ENCODE measurements around the gene APBB2. TPM values are rescaled to one million over a fixed set of nuclear protein-coding genes. Genes with fewer than 3 reads are reported as not detected.

The APBB2 gene
- total and polyA plus RNA-seq, 2 of the 8 experiments (the other 6 are each of a cell fraction or from before 2014, with no cell fraction given) = 58.7 to 59.4 TPM

DNA sequence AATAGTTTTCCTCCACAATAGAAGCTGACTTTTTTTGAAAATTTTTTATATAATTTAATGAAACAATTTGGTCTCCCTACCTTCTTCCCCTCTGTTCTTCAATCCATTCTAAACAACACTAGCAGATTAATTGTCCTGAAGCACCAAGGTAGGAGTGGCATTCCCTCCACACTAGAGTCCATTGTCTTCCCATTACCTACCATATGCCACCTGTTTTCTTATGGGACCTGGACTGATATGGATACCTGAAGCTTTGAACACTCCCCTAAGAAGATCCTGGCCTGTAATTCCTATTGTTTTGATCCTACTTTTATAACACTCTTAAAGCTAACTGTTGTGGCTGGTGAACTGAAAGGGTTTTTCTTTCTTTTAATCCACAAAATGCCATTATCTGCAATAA lies 92.0 kb downstream of the APBB2 start:
- Histone ChIP-seq H3K14ac (ENCODE audit: insufficient read length) (no peak overlapping the region), H3K79me2 (ENCODE audit: control insufficient read depth in 1 of 2, insufficient read depth in 2 of 2, low read length in 2 of 2) (peaks cover 0 to 2% of the 10 kb centered on the region in 2 experiments; a peak in 3 of 4 replicates), H3K4me1 (replicated peaks in 1 of 4; ENCODE audit: control insufficient read depth in 3 of 4, insufficient read depth in 4 of 4, low read length in 3 of 4) (peaks cover 0 to 10% (median 4%) of the 10 kb centered on the region in 4 experiments; a peak in 5 of 7 replicates), H3K79me1 (ENCODE audit: low read depth, low read length) (no peaks in the 10 kb centered on the region), H2BK120ac (replicated peaks; ENCODE audit: low read depth, low read length) (no peak overlapping the region), H2BK12ac (ENCODE audit: low read depth, low read length) (no peak overlapping the region), H4K91ac (replicated peaks; ENCODE audit: insufficient read length, low read length) (no peak overlapping the region), H3K36me3 (ENCODE audit: control insufficient read depth in 2 of 4, insufficient read depth in 4 of 4, low read length in 3 of 4) (no peaks in the 10 kb centered on the region), H4K8ac (ENCODE audit: extremely low read depth, insufficient read depth, low read length) (no peak overlapping the region), H3K18ac (ENCODE audit: extremely low read depth, low read length) (no peak overlapping the region), H4K20me1 (replicated peaks in 1 of 2; ENCODE audit: control insufficient read depth in 1 of 2, insufficient read depth in 2 of 2, low read length in 2 of 2) (no peaks in the 10 kb centered on the region), H4K5ac (ENCODE audit: insufficient read length, low read depth, low read length) (no peak overlapping the region), H2AK5ac (ENCODE audit: low read depth, low read length) (no peak overlapping the region), H2BK15ac (ENCODE audit: low read length) (0 out of 2 replicates have a peak overlapping the region, but pooled peaks have one; percentile 62), H3K4me3 (ENCODE audit: extremely low read depth in 1 of 4, insufficient read depth in 2 of 4, low read depth in 3 of 4, low read length in 4 of 4) (no peak overlapping the region), H3K27ac (ENCODE audit: low read depth, low read length) (no peak overlapping the region), H3K23ac (ENCODE audit: insufficient read length) (no peak overlapping the region), H3K23me2 (ENCODE audit: low read depth, low read length) (no peaks in the 10 kb centered on the region), H3K9me3 (ENCODE audit: insufficient read depth in 2 of 2, low read depth in 1 of 2, low read length in 1 of 2) (no peaks in the 10 kb centered on the region), H3K9ac (replicated peaks in 1 of 4; ENCODE audit: extremely low read depth in 1 of 4, low read depth in 3 of 4, low read length in 3 of 4) (no peak overlapping the region), H3K4ac (replicated peaks; ENCODE audit: insufficient read length, low read depth, low read length) (no peak overlapping the region), H3K4me2 (ENCODE audit: insufficient read depth in 1 of 2, low read depth in 2 of 2, low read length in 2 of 2) (no peak overlapping the region), H3K27me3 (replicated peaks in 1 of 4; ENCODE audit: control insufficient read depth in 3 of 4, extremely low read depth in 1 of 4, insufficient read depth in 3 of 4, low read length in 3 of 4) (no peaks in the 10 kb centered on the region), H2AFZ (ENCODE audit: low read length) (no peak overlapping the region), H2BK20ac (ENCODE audit: low read length) (no peak overlapping the region), H3K56ac (replicated peaks; ENCODE audit: insufficient read length, low read depth, low read length) (no peak overlapping the region), H2BK5ac (ENCODE audit: low read depth, low read length) (no peak overlapping the region; the same call in 1 of the 2 replicates)
- no peak for DNase-seq (ENCODE audit: low read depth in 1 of 2, low spot score in 2 of 2)
- FAIRE-seq = no peak
- ChIA-PET POLR2A (ENCODE audit: partially characterized antibody) (interaction anchor here (1.7 to 4.0 kb wide), 2 partner anchors 12 to 137 kb away, joined by 4 to 23 read pairs; no protein-coding TSS in a partner anchor), CTCF (ENCODE audit: partially characterized antibody) (interaction anchor here (0.7 to 3.2 kb wide), 15 partner anchors 9 to 194 kb away, joined by 3 to 15 read pairs (median 6); partner anchors contain the start of gene APBB2)
- TF ChIP-seq MAFK (IDR thresholded peaks at IDR 0.05; ENCODE audit: low read depth, low read length) = no peak
- TF ChIP-seq FOSL1 (IDR thresholded peaks at IDR 0.05; ENCODE audit: insufficient read depth, low read depth, low read length) = no peak
- no peak for TF ChIP-seq JUND (IDR thresholded peaks at IDR 0.05; ENCODE audit: low read length)
- TF ChIP-seq GABPA (IDR thresholded peaks at IDR 0.05; ENCODE audit: borderline replicate concordance, insufficient read depth, low read length) = no peak
- no peak for TF ChIP-seq TAF7 (optimal IDR thresholded peaks at IDR 0.05; ENCODE audit: borderline replicate concordance, low read depth, low read length)
- TF ChIP-seq CTBP2 (IDR thresholded peaks at IDR 0.05; ENCODE audit: borderline replicate concordance, insufficient read depth, insufficient read length, low read length) = no peak
- no peak for TF ChIP-seq CEBPB (IDR thresholded peaks at IDR 0.05; ENCODE audit: low read depth, low read length)
- no peak for TF ChIP-seq SUZ12 (IDR thresholded peaks at IDR 0.05; ENCODE audit: low read length)
- no peak for TF ChIP-seq SP2 (IDR thresholded peaks at IDR 0.05; ENCODE audit: low read length)
- no peak for TF ChIP-seq BACH1 (IDR thresholded peaks at IDR 0.05; ENCODE audit: low read length)
- TF ChIP-seq, protein P1, sequence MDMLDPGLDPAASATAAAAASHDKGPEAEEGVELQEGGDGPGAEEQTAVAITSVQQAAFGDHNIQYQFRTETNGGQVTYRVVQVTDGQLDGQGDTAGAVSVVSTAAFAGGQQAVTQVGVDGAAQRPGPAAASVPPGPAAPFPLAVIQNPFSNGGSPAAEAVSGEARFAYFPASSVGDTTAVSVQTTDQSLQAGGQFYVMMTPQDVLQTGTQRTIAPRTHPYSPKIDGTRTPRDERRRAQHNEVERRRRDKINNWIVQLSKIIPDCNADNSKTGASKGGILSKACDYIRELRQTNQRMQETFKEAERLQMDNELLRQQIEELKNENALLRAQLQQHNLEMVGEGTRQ (IDR thresholded peaks at IDR 0.05; ENCODE audit: low read length) = no peak
- no peak for TF ChIP-seq NRF1 (IDR thresholded peaks at IDR 0.05; ENCODE audit: low read depth, low read length)
- no peak for TF ChIP-seq HDAC6 (IDR thresholded peaks at IDR 0.05; ENCODE audit: low read depth, low read length)

Measured in H1 (cell line).